ENCODE measurements around the gene TSPAN9. TPM values are rescaled to one million over a fixed set of nuclear protein-coding genes. Genes with fewer than 3 reads are reported as not detected.

TSPAN9 gene
- total RNA-seq, 3 donors from 2014 or later (not counting 1 experiment from before 2014, with no cell fraction given): 0.86 to 1.6 (median 1.1) TPM

GRCh38 chr12:3267690-3268089, 190.5 kb downstream of the TSPAN9 start:
- no peaks in the 10 kb centered on the region for H3K4me1 ChIP-seq (ENCODE audit: control insufficient read depth, insufficient read depth, low read length)
- WGBS (ENCODE audit: insufficient coverage): 69% methylated on average over 11 of the region's 11 CpGs
- TF ChIP-seq CTCF (IDR thresholded peaks at IDR 0.05): no peak
- intact Hi-C loops (cut with micrococcal nuclease): no loop called here
- Mint-ChIP-seq H3K36me3 (no peaks in the 10 kb centered on the region), H3K27ac (no peak overlapping the region), H3K9me3 (no peaks in the 10 kb centered on the region), H3K4me3 (no peak overlapping the region), H3K4me1 (no peaks in the 10 kb centered on the region), H3K27me3 (ENCODE audit: low read depth in 2 of 2) (peaks cover 0 to 11% of the 10 kb centered on the region in 2 donors)
- H3K4me3 ChIP-seq (ENCODE audit: low read length): no peak overlapping the region
- DNase-seq (no peak), ATAC-seq (no peak)
- no peaks in the 10 kb centered on the region for H3K9me3 ChIP-seq (ENCODE audit: control insufficient read depth, insufficient read depth, low read length)
- H3K27ac ChIP-seq (ENCODE audit: low read length): no peak overlapping the region
- no peaks in the 10 kb centered on the region for H3K36me3 ChIP-seq (ENCODE audit: control insufficient read depth, insufficient read depth, low read length)
- no peaks in the 10 kb centered on the region for H3K27me3 ChIP-seq (ENCODE audit: control insufficient read depth, insufficient read depth, low read length)

GRCh38 chr12:3269594-3269993, 192.4 kb downstream of the TSPAN9 start:
- Mint-ChIP-seq H3K4me1 (no peaks in the 10 kb centered on the region), H3K27ac (no peak overlapping the region), H3K9me3 (no peaks in the 10 kb centered on the region), H3K4me3 (no peak overlapping the region), H3K36me3 (no peaks in the 10 kb centered on the region), H3K27me3 (ENCODE audit: low read depth in 2 of 2) (peaks cover 0 to 12% of the 10 kb centered on the region in 2 donors)
- Histone ChIP-seq H3K27me3 (ENCODE audit: control insufficient read depth, insufficient read depth, low read length) (no peaks in the 10 kb centered on the region), H3K36me3 (ENCODE audit: control insufficient read depth, insufficient read depth, low read length) (no peaks in the 10 kb centered on the region), H3K4me3 (ENCODE audit: low read length) (no peak overlapping the region), H3K27ac (ENCODE audit: low read length) (no peak overlapping the region), H3K9me3 (ENCODE audit: control insufficient read depth, insufficient read depth, low read length) (no peaks in the 10 kb centered on the region), H3K4me1 (ENCODE audit: control insufficient read depth, insufficient read depth, low read length) (no peaks in the 10 kb centered on the region)
- WGBS (ENCODE audit: insufficient coverage): 74% methylated on average over 11 of the region's 11 CpGs
- no peak for ATAC-seq
- no peak for DNase-seq
- TF ChIP-seq CTCF (IDR thresholded peaks at IDR 0.05): no peak
- intact Hi-C loops (cut with micrococcal nuclease): no loop called here

GRCh38 chr12:3271146-3271545, 194.0 kb downstream of the TSPAN9 start:
- no peaks in the 10 kb centered on the region for H3K36me3 ChIP-seq (ENCODE audit: control insufficient read depth, insufficient read depth, low read length)
- Mint-ChIP-seq H3K36me3 (no peaks in the 10 kb centered on the region), H3K9me3 (no peaks in the 10 kb centered on the region), H3K4me1 (no peaks in the 10 kb centered on the region), H3K27ac (no peak overlapping the region), H3K4me3 (no peak overlapping the region), H3K27me3 (ENCODE audit: low read depth in 2 of 2) (peaks cover 3 to 13% of the 10 kb centered on the region in 2 donors)
- DNase-seq: no peak
- peaks cover 4% of the 10 kb centered on the region for H3K4me1 ChIP-seq (ENCODE audit: control insufficient read depth, insufficient read depth, low read length)
- WGBS (ENCODE audit: insufficient coverage): 75% methylated on average over 1 of the region's 1 CpG
- intact Hi-C loops (cut with micrococcal nuclease): no loop called here
- no peaks in the 10 kb centered on the region for H3K27me3 ChIP-seq (ENCODE audit: control insufficient read depth, insufficient read depth, low read length)
- no peak overlapping the region for H3K27ac ChIP-seq (ENCODE audit: low read length)
- no peak for ATAC-seq
- H3K4me3 ChIP-seq (ENCODE audit: low read length): no peak overlapping the region
- no peaks in the 10 kb centered on the region for H3K9me3 ChIP-seq (ENCODE audit: control insufficient read depth, insufficient read depth, low read length)
- no peak for TF ChIP-seq CTCF (IDR thresholded peaks at IDR 0.05)

GRCh38 chr12:3271639-3272038, 194.5 kb downstream of the TSPAN9 start:
- Mint-ChIP-seq H3K27me3 (ENCODE audit: low read depth in 2 of 2) (peaks cover 8 to 16% of the 10 kb centered on the region in 2 donors), H3K4me3 (no peak overlapping the region), H3K36me3 (no peaks in the 10 kb centered on the region), H3K9me3 (no peaks in the 10 kb centered on the region), H3K27ac (no peak overlapping the region), H3K4me1 (no peaks in the 10 kb centered on the region)
- Histone ChIP-seq H3K9me3 (ENCODE audit: control insufficient read depth, insufficient read depth, low read length) (no peaks in the 10 kb centered on the region), H3K27ac (ENCODE audit: low read length) (no peak overlapping the region), H3K36me3 (ENCODE audit: control insufficient read depth, insufficient read depth, low read length) (no peaks in the 10 kb centered on the region), H3K4me1 (ENCODE audit: control insufficient read depth, insufficient read depth, low read length) (peaks cover 4% of the 10 kb centered on the region), H3K27me3 (ENCODE audit: control insufficient read depth, insufficient read depth, low read length) (no peaks in the 10 kb centered on the region), H3K4me3 (ENCODE audit: low read length) (no peak overlapping the region)
- DNase-seq (no peak), ATAC-seq (no peak)
- no peak for TF ChIP-seq CTCF (IDR thresholded peaks at IDR 0.05)
- intact Hi-C loops (cut with micrococcal nuclease): no loop called here
- 85% methylated on average over 6 of the region's 6 CpGs for WGBS (ENCODE audit: insufficient coverage)

Data from natural killer cell (primary cell).